Measurements from ENCODE around the gene CNTNAP4. TPM values are rescaled to one million over a fixed set of nuclear protein-coding genes. Genes with fewer than 3 reads are reported as not detected.

The CNTNAP4 gene
- total and polyA plus RNA-seq, 4 donors: 0.06 to 0.09 TPM; not detected in 2

DNA sequence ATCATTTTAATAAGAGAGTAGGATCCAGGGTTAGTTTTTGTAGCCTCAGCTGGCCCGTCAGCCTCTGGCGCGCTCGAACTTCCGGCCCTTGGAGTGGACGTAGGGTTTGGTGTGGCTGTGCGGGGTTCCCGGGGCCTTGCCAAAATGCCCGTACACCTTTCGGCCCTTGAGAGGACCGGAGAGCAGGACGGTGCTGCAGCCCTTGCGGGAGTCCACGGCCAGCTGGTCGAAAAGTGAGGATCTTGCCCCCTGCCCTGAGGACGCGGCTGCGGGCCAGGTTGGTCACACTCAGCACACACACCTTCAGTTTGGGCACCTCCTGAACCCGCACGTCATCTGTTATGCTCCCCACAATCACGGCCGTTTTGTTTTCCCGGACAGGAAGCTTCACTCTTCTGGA lies 42.2 kb upstream of the CNTNAP4 start:
- Histone ChIP-seq H3K27ac (ENCODE audit: low read depth in 1 of 2, low read length in 2 of 2) (no peak overlapping the region), H3K4me3 (ENCODE audit: low read depth in 1 of 3, low read length in 3 of 3) (no peak overlapping the region), H3K9ac (ENCODE audit: low read depth in 1 of 2, low read length in 2 of 2) (no peak overlapping the region), H3K4me1 (ENCODE audit: control insufficient read depth in 4 of 4, insufficient read depth in 4 of 4, low read length in 3 of 4) (no peaks in the 10 kb centered on the region), H3K9me3 (ENCODE audit: control insufficient read depth in 4 of 4, low read length in 3 of 4) (peaks cover 0 to 1% (median 0%) of the 10 kb centered on the region in 4 donors), H3K36me3 (ENCODE audit: control insufficient read depth in 4 of 4, insufficient read depth in 3 of 4, low read depth in 1 of 4, low read length in 3 of 4) (no peaks in the 10 kb centered on the region), H3K27me3 (ENCODE audit: control insufficient read depth in 4 of 4, insufficient read depth in 4 of 4, low read length in 3 of 4) (no peaks in the 10 kb centered on the region)
- no peak for DNase-seq (ENCODE audit: low spot score)
- WGBS: 97% methylated on average over 23 of the region's 23 CpGs
- TF ChIP-seq EGR1 (IDR thresholded peaks at IDR 0.05; ENCODE audit: low read depth in 2 of 2): no peak
- no peak for TF ChIP-seq CTCF (IDR thresholded peaks at IDR 0.05; ENCODE audit: low read depth, low read length, missing input control)
- TF ChIP-seq, protein P1, sequence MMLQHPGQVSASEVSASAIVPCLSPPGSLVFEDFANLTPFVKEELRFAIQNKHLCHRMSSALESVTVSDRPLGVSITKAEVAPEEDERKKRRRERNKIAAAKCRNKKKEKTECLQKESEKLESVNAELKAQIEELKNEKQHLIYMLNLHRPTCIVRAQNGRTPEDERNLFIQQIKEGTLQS (IDR thresholded peaks at IDR 0.05): no peak
- TF ChIP-seq, protein P2, sequence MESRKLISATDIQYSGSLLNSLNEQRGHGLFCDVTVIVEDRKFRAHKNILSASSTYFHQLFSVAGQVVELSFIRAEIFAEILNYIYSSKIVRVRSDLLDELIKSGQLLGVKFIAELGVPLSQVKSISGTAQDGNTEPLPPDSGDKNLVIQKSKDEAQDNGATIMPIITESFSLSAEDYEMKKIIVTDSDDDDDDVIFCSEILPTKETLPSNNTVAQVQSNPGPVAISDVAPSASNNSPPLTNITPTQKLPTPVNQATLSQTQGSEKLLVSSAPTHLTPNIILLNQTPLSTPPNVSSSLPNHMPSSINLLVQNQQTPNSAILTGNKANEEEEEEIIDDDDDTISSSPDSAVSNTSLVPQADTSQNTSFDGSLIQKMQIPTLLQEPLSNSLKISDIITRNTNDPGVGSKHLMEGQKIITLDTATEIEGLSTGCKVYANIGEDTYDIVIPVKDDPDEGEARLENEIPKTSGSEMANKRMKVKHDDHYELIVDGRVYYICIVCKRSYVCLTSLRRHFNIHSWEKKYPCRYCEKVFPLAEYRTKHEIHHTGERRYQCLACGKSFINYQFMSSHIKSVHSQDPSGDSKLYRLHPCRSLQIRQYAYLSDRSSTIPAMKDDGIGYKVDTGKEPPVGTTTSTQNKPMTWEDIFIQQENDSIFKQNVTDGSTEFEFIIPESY (IDR thresholded peaks at IDR 0.05): no peak
- no peak for TF ChIP-seq SP1 (IDR thresholded peaks at IDR 0.05)
- no peak for TF ChIP-seq RAD21 (IDR thresholded peaks at IDR 0.05)
- TF ChIP-seq TAF1 (conservative IDR thresholded peaks at IDR 0.05): no peak

DNA sequence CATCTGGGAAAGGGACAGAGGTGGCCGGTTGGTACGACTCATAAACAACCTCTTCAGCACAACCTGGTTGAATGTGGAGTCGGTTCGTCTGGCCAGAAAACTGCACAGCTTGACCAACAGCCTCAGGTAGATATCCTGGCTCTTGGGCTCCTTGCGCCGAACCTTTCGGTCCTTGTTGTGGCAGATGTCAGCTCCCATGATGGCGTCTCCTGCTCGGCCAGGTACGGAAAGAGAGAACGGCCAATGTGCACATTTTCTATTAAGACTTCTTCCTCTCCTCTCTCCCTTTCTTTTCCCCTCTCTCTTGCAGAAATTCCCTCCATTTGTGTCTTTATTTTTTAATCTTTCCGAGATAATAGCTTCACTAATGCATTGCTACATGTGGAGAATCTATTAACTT lies 41.8 kb upstream of the CNTNAP4 start:
- Histone ChIP-seq H3K27ac (ENCODE audit: low read depth in 1 of 2, low read length in 2 of 2) (no peak overlapping the region), H3K36me3 (ENCODE audit: control insufficient read depth in 4 of 4, insufficient read depth in 3 of 4, low read depth in 1 of 4, low read length in 3 of 4) (no peaks in the 10 kb centered on the region), H3K9me3 (ENCODE audit: control insufficient read depth in 4 of 4, low read length in 3 of 4) (peaks cover 0 to 1% (median 0%) of the 10 kb centered on the region in 4 donors), H3K27me3 (ENCODE audit: control insufficient read depth in 4 of 4, insufficient read depth in 4 of 4, low read length in 3 of 4) (no peaks in the 10 kb centered on the region), H3K4me1 (ENCODE audit: control insufficient read depth in 4 of 4, insufficient read depth in 4 of 4, low read length in 3 of 4) (no peaks in the 10 kb centered on the region), H3K9ac (ENCODE audit: low read depth in 1 of 2, low read length in 2 of 2) (no peak overlapping the region), H3K4me3 (ENCODE audit: low read depth in 1 of 3, low read length in 3 of 3) (no peak overlapping the region)
- no peak for DNase-seq (ENCODE audit: low spot score)
- TF ChIP-seq JUND (IDR thresholded peaks at IDR 0.05): no peak
- no peak for TF ChIP-seq HNF4A (conservative IDR thresholded peaks at IDR 0.05)
- no peak for TF ChIP-seq YY1 (IDR thresholded peaks at IDR 0.05)
- TF ChIP-seq RAD21 (IDR thresholded peaks at IDR 0.05): no peak
- TF ChIP-seq REST (IDR thresholded peaks at IDR 0.05): no peak
- no peak for TF ChIP-seq SP1 (IDR thresholded peaks at IDR 0.05)
- TF ChIP-seq CTCF (IDR thresholded peaks at IDR 0.05; ENCODE audit: low read depth, low read length, missing input control): no peak
- TF ChIP-seq TAF1 (conservative IDR thresholded peaks at IDR 0.05): no peak
- TF ChIP-seq HNF4G (IDR thresholded peaks at IDR 0.05): no peak
- no peak for TF ChIP-seq GABPA (IDR thresholded peaks at IDR 0.05 in 1 of 2, conservative IDR thresholded peaks at IDR 0.05 in 1 of 2)
- TF ChIP-seq, protein P3, sequence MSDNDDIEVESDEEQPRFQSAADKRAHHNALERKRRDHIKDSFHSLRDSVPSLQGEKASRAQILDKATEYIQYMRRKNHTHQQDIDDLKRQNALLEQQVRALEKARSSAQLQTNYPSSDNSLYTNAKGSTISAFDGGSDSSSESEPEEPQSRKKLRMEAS (IDR thresholded peaks at IDR 0.05): no peak
- TF ChIP-seq, protein P1 (IDR thresholded peaks at IDR 0.05): no peak
- 94% methylated on average over 12 of the region's 12 CpGs for WGBS

All from liver (tissue), 9 donors.